Measurements from ENCODE around the gene TM7SF2.

Gene TM7SF2

DNA sequence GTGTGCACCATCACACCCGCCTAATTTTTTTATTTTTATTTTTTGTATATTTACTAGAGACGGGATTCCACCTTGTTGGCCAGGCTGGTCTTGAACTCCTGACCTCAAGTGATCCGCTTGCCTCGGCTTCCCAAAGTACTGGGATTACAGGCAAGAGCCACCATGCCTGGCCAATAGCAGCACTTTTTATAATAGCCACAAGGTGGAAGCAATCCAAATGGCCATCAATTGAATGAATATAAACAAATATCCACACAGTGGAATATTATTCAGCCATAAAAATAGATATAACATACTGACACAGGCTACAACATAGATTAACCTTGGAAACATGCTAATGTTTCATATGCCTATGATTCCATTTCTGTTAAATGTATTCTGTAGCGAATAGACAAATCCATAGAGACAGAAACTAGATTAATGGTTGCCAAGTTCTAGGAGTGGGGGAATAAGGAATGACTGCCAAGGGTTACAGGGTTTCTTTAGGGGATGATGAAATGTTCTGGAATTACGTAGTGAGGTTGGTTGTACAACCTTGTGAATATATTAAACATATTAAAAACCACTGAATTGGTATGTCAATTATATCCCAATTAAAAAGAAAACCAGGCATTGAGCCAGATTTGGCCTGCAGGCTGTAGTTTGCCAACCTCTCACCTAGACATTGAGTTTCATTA, 10.9 kb upstream of the TM7SF2 start:
- H3K9me3 ChIP-seq, result no peaks in the 10 kb centered on the region
- in situ Hi-C loops (cut with MboI; ENCODE audit: low sequenced_read_pairs), result loop anchor here (25.0 kb wide), 1 partner anchor 839 kb away; the partner anchor contains the start of gene PLCB3
- DNase-seq (ENCODE audit: low spot score in 2 of 2), result no peak
- peaks cover under 1% of the 10 kb centered on the region; the same call in 1 of the 2 replicates for H3K4me1 ChIP-seq
- H3K36me3 ChIP-seq (replicated peaks), result no peaks in the 10 kb centered on the region; the same call in 1 of the 2 replicates
- H3K4me3 ChIP-seq, result no peak overlapping the region
- H3K27me3 ChIP-seq (ENCODE audit: low read depth), result no peaks in the 10 kb centered on the region

GRCh38 chr11:65102142-65103095, 9.3 kb upstream of the TM7SF2 start:
- no peaks in the 10 kb centered on the region; the same call in 1 of the 2 replicates for H3K36me3 ChIP-seq (replicated peaks)
- H3K27me3 ChIP-seq (ENCODE audit: low read depth), result no peaks in the 10 kb centered on the region
- no peaks in the 10 kb centered on the region for H3K9me3 ChIP-seq
- H3K4me3 ChIP-seq, result no peak overlapping the region
- H3K4me1 ChIP-seq, result no peaks in the 10 kb centered on the region
- DNase-seq (ENCODE audit: low spot score in 2 of 2), result no peak
- in situ Hi-C loops (cut with MboI; ENCODE audit: low sequenced_read_pairs), result loop anchor here (25.0 kb wide), 1 partner anchor 840 kb away; the partner anchor contains the start of gene PLCB3

DNA sequence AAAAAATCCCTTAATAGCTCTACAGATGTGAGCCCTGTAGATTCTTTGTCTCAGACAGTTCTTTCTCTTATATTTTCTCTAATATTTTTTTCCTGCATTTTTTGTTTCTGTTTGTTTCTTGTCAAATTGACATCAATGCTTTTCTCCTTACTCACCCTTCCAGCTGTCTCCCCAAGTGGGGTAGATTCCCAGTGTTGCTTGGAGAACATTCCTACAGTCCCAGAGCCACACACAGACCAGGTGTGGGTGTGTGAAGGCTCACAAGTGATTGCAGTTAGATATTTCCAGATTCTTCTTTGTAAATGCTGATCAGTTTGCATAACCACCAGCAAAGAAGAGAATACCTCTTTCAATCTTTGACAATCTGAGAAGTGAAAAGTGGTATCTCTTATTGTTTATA, 8.2 kb upstream of the TM7SF2 start:
- Histone ChIP-seq H3K36me3 (replicated peaks) (no peaks in the 10 kb centered on the region; the same call in none of the 2 replicates), H3K4me3 (no peak overlapping the region), H3K4me1 (no peaks in the 10 kb centered on the region), H3K27me3 (ENCODE audit: low read depth) (no peaks in the 10 kb centered on the region), H3K9me3 (no peaks in the 10 kb centered on the region)
- in situ Hi-C loops (cut with MboI; ENCODE audit: low sequenced_read_pairs), result loop anchor here (25.0 kb wide), 1 partner anchor 841 kb away; the partner anchor contains the start of gene PLCB3
- DNase-seq (ENCODE audit: low spot score in 2 of 2), result no peak

- H3K4me3 ChIP-seq, result no peak overlapping the region
- in situ Hi-C loops (cut with MboI; ENCODE audit: low sequenced_read_pairs), result loop anchor here (25.0 kb wide), 1 partner anchor 842 kb away; the partner anchor contains the start of gene PLCB3
- H3K36me3 ChIP-seq (replicated peaks), result peaks cover 5% of the 10 kb centered on the region
These were observed 7.0 kb upstream of the TM7SF2 start for GRCh38 chr11:65104628-65105027.

DNA sequence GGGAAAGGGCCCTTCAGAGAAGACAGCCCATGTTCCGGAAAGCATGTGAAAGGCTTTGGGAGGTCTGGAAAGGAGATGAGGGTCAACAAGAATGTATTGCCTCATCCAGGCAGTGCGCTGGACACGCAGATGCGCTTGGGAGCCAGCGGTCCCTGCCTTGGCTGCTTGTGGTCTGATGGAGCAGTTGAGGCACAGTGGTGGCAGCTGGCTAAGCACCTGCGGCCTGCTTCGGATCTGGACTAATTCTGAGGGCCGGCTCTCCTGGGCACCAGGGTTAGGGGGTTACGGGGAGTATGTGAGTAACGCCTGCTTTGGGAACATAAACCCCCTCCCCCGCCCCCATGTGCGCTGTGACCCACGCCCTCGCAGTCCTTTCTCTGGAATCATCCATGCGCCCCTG, 4.6 kb upstream of the TM7SF2 start:
- H3K27me3 ChIP-seq (ENCODE audit: low read depth), result no peaks in the 10 kb centered on the region
- H3K4me3 ChIP-seq, result no peak overlapping the region
- no peak for DNase-seq (ENCODE audit: low spot score in 2 of 2)
- H3K9me3 ChIP-seq, result no peaks in the 10 kb centered on the region
- H3K4me1 ChIP-seq, result peaks cover 3% of the 10 kb centered on the region
- peaks cover 12% of the 10 kb centered on the region for H3K36me3 ChIP-seq (replicated peaks)
- in situ Hi-C loops (cut with MboI; ENCODE audit: low sequenced_read_pairs), result loop anchor here (25.0 kb wide), 1 partner anchor 845 kb away; the partner anchor contains the start of gene PLCB3

More at GRCh38 chr11:65104628-65105027, 7.0 kb upstream of the TM7SF2 start:
- Histone ChIP-seq H3K27me3 (ENCODE audit: low read depth) (no peaks in the 10 kb centered on the region), H3K4me1 (no peaks in the 10 kb centered on the region), H3K9me3 (no peaks in the 10 kb centered on the region)
- no peak for DNase-seq (ENCODE audit: low spot score in 2 of 2)

DNA sequence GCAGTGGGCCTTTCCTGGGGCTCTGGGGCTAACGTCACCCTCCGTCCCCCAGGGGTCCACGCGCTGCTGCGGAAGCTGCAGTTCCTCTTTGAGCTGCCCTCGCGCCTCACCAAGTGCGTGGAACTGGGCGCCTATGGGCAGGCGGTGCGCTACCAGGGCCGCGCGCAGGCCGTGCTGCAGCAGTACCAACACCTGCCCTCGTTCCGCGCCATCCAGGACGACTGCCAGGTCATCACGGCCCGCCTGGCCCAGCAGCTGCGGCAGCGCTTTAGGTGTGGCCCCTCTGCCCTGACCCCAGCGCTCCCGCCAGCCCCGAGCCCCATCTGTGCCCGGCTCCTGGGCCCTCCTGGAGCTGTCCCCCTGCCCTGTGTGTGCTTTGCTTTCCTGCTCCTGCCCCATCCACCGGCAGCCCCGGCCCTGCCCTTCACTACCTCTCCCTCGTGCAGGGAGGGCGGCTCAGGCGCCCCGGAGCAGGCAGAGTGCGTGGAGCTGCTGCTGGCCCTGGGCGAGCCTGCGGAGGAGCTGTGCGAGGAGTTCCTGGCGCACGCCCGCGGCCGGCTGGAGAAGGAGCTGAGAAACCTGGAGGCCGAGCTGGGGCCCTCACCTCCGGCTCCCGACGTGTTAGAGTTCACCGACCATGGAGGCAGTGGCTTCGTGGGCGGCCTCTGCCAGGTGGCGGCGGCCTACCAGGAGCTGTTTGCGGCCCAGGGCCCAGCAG, 3.8 kb upstream of the TM7SF2 start:
- Histone ChIP-seq H3K9me3 (no peaks in the 10 kb centered on the region), H3K27me3 (ENCODE audit: low read depth) (no peaks in the 10 kb centered on the region), H3K4me1 (peaks cover 6% of the 10 kb centered on the region), H3K4me3 (no peak overlapping the region), H3K36me3 (replicated peaks) (peaks cover 12% of the 10 kb centered on the region)
- in situ Hi-C loops (cut with MboI; ENCODE audit: low sequenced_read_pairs), result loop anchor here (25.0 kb wide), 1 partner anchor 846 kb away; the partner anchor contains the start of gene PLCB3
- no peak for DNase-seq (ENCODE audit: low spot score in 2 of 2)

GRCh38 chr11:65108469-65109123, 3.1 kb upstream of the TM7SF2 start:
- Histone ChIP-seq H3K9me3 (no peaks in the 10 kb centered on the region), H3K4me1 (peaks cover 12% of the 10 kb centered on the region), H3K36me3 (replicated peaks) (peaks cover 12% of the 10 kb centered on the region), H3K4me3 (no peak overlapping the region), H3K27me3 (ENCODE audit: low read depth) (no peaks in the 10 kb centered on the region)
- no peak for DNase-seq (ENCODE audit: low spot score in 2 of 2)
- in situ Hi-C loops (cut with MboI; ENCODE audit: low sequenced_read_pairs), result loop anchor here (25.0 kb wide), 1 partner anchor 846 kb away; the partner anchor contains the start of gene PLCB3

DNA sequence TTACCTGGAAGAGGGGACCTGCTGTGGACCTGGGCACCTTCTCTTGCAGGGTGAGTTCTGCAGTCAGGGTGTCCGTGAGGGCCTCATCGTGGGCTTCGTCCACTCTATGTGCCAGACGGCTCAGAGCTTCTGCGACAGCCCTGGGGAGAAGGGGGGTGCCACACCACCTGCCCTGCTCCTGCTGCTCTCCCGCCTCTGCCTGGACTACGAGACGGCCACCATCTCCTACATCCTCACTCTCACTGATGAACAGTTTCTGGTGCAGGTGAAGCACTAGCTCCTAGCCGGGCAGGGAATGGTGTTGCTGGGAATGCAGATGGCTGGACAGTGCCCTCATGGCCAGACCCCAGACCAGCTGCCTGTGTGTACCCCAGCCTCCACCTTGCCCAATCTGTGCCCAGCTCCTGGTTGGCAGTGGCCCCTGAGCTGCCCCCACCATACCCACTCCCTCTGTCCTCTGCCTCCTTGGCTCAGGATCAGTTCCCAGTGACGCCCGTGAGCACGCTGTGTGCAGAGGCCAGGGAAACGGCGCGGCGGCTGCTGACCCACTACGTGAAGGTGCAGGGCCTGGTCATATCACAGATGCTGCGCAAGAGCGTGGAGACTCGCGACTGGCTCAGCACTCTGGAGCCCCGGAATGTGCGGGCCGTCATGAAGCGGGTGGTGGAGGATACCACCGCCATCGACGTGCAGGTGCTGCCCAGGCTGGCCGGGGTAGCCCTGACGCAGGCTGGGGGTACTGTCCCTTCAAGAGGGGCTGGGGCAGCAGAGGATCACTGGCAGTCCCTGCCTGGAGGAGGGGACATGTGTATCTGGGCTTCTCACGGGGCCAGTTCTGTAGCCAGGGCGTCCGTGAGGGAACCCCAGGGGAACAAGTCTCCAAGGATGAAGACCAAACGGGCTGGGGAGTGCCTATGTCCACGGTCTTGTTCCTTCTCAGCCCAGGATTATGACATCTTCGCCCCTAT, 2.2 kb upstream of the TM7SF2 start:
- Histone ChIP-seq H3K27me3 (ENCODE audit: low read depth) (no peaks in the 10 kb centered on the region), H3K4me1 (peaks cover 13% of the 10 kb centered on the region), H3K36me3 (replicated peaks) (peaks cover 12% of the 10 kb centered on the region), H3K4me3 (no peak overlapping the region), H3K9me3 (no peaks in the 10 kb centered on the region)
- in situ Hi-C loops (cut with MboI; ENCODE audit: low sequenced_read_pairs), result loop anchor here (10.0 to 25.0 kb wide), 2 partner anchors 265 to 847 kb away; partner anchors contain the start of genes CDC42BPG and PLCB3
- no peak for DNase-seq (ENCODE audit: low spot score in 2 of 2)

DNA sequence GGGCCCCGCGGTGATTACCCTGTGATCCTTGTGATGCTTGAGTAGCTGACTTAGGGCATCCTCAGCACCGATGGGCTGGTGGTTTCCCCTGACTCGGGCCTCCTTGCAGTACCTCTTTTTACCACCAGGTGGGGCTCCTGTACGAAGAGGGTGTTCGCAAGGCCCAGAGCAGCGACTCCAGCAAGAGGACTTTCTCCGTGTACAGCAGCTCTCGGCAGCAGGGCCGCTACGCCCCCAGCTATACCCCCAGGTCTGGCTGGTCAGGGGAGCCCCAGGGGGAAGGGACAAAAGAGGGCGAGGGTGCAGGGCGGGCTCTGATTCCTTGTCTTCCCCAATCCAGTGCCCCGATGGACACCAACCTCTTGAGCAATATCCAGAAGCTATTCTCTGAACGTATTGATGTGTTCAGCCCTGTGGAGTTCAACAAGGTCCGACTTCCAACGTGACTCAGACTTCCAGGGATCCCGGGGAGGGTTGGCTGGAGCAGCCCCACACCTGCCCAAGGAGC, 1.3 kb upstream of the TM7SF2 start:
- peak; percentile 62 to 96 for DNase-seq (ENCODE audit: low spot score in 2 of 2)
- Histone ChIP-seq H3K4me1 (peaks cover 13% of the 10 kb centered on the region), H3K27me3 (ENCODE audit: low read depth) (no peaks in the 10 kb centered on the region), H3K9me3 (no peaks in the 10 kb centered on the region), H3K4me3 (no peak overlapping the region), H3K36me3 (replicated peaks) (peaks cover 17% of the 10 kb centered on the region)
- in situ Hi-C loops (cut with MboI; ENCODE audit: low sequenced_read_pairs), result loop anchor here (10.0 to 25.0 kb wide), 2 partner anchors 266 to 848 kb away; partner anchors contain the start of genes CDC42BPG and PLCB3

DNA sequence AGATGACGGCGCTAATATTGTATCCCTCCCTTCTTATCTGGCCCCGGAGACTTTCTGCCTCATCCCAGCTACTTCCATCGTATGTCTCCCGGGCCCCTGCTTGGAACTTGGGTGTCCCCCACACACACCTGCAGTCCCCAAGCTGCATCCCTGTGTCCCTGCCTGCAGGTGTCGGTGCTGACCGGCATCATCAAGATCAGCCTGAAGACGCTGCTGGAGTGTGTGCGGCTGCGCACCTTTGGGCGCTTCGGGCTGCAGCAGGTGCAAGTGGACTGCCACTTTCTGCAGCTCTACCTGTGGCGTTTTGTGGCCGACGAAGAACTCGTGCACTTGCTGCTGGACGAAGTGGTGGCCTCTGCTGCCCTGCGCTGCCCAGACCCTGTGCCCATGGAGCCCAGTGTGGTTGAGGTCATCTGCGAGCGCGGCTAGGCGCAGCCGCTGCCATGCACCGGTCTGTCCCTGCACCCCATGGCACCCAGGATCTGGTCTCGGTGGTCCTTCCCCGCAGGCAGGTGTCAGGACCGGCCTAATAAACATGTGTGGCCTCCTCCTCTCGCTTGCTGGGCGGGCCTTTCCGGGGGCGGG, 421 bp upstream of the TM7SF2 start:
- in situ Hi-C loops (cut with MboI; ENCODE audit: low sequenced_read_pairs), result loop anchor here (10.0 to 25.0 kb wide), 2 partner anchors 266 to 849 kb away; partner anchors contain the start of genes CDC42BPG and PLCB3
- Histone ChIP-seq H3K27me3 (ENCODE audit: low read depth) (no peaks in the 10 kb centered on the region), H3K4me3 (peak overlapping the region; percentile 75), H3K4me1 (peaks cover 19% of the 10 kb centered on the region), H3K36me3 (replicated peaks) (peaks cover 26% of the 10 kb centered on the region), H3K9me3 (no peaks in the 10 kb centered on the region)
- no peak for DNase-seq (ENCODE audit: low spot score in 2 of 2)
